Psoas muscle (tissue), 8 donors: Measurements from ENCODE around the gene JMY. TPM values are rescaled to one million over a fixed set of nuclear protein-coding genes. Genes with fewer than 3 reads are reported as not detected.

Experiments
- ATAC-seq, 4 donors: fragments of 200-7000 bp; cut with Tn5 transposase; one replicate each; pipeline ENCODE4 v1.9.1; 2020; ENCODE audit warnings: moderate library complexity in 3 of 4, mild to moderate bottlenecking in 2 of 4
- DNase-seq, 2 donors: peaks; one replicate each; pipeline ENCODE4 v3.0.0-alpha.2; 2020
- H3K27ac ChIP-seq: fragments of 200-600 bp; one replicate; pipeline ENCODE4 v1.8.0; 2022
- H3K27me3 ChIP-seq, 3 donors: fragments of 200-600 bp in 1 of 3; one replicate each; pipeline versions ENCODE4 v1.6.1 to v1.8.0; 2013 to 2022; ENCODE audit warnings: low read length in 2 of 3, mild to moderate bottlenecking in 2 of 3, moderate library complexity in 1 of 3; ENCODE audit not compliant: insufficient read depth in 3 of 3
- H3K36me3 ChIP-seq, 2 donors: fragments of 200-600 bp in 1 of 2; one replicate each; pipeline versions ENCODE4 v1.6.1 to v1.8.0; 2013 to 2022; ENCODE audit warnings: low read depth in 1 of 2, mild to moderate bottlenecking in 1 of 2, moderate library complexity in 1 of 2; ENCODE audit not compliant: insufficient read depth in 1 of 2
- H3K4me1 ChIP-seq: fragments of 200-600 bp; one replicate; pipeline ENCODE4 v1.8.0; 2022
- H3K4me3 ChIP-seq: fragments of 200-600 bp; one replicate; pipeline ENCODE4 v1.8.0; 2022; ENCODE audit warnings: mild to moderate bottlenecking
- H3K9me3 ChIP-seq: fragments of 200-600 bp; one replicate; pipeline ENCODE4 v1.8.0; 2022
- WGBS, 3 donors: extraction: QIAGEN DNeasy Blood & Tissue Kit; methylation state at CpG; one replicate each; pipeline versions ENCODE4 v1.1.6 to v1.1.7; 2013; 5-methylcytosine and 5-hydroxymethylcytosine counted together
- intact Hi-C, 2 donors: fragments of 100-400 bp; cut with DNase I; formaldehyde crosslinking; loops; one replicate each; pipeline versions ENCODE4 v1.11.0 to v1.14.2; 2022
- polyA plus RNA-seq, 3 donors: library from polyadenylated mRNA; stranded (reverse); fragments of 200-250 nt; gene quantifications; one replicate each; pipeline ENCODE4 v1.2.3, GENCODE V29; 2013
- total RNA-seq, 4 donors: library from RNA; stranded (reverse); fragmentation: NEBNext Ultra II Directional in 2 of 4; extraction: Animal tissue kit (Norgen Biotek cat#: 25700) in 2 of 4; gene quantifications; one replicate each; pipeline versions ENCODE4 v1.2.1 to v1.2.4, GENCODE V29; 2021 to 2023
- TF ChIP-seq, protein P1 (sequence below): fragments of 200-600 bp; IDR thresholded peaks from one replicate; pipeline ENCODE4 v1.8.0; 2022; ENCODE audit warnings: antibody characterized with exemption
- donor health status: healthy with polysubstance abuse.
- donor health status: DM: no; HTN: no; CAD: no; lungs with moderate emphysema.
- donor health status: Bipolar disorder and iron deficiency.
- donor health status: healthy.
- donor health status: DM: yes; HTN: yes; CAD: no.
- donor health status: DM: no; HTN: no; CAD: no.
- donor health status: DM: no; HTN: no; CAD: no.
- donor health status: DM: yes; HTN: yes; CAD: no.

Gene JMY
- total and polyA plus RNA-seq, 7 donors, result 1.3 to 17.0 (median 11.7) TPM

DNA sequence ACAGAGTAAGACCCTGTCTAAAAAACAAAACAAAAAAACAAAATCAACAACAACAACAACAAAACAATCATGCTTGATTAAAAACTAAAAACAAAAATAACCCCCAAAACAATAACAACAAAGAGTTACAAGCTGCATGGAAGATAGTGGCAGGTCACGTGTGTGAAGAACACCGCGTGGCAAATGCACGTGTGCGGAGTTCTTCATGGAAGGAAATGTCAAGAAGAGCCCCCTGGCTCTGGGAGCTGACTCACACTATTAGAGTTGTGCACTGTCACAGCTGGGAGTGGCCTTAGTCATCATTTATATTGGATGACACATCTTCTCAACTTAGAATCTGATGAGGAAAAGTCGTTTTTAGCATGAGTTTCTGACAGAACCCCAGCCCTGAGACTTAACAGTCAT is 110.5 kb downstream of the JMY start:
- intact Hi-C loops, result no loop called here
- 84 to 87% (median 85%) methylated on average over 6 of the region's 6 CpGs for WGBS, 3 donors

DNA sequence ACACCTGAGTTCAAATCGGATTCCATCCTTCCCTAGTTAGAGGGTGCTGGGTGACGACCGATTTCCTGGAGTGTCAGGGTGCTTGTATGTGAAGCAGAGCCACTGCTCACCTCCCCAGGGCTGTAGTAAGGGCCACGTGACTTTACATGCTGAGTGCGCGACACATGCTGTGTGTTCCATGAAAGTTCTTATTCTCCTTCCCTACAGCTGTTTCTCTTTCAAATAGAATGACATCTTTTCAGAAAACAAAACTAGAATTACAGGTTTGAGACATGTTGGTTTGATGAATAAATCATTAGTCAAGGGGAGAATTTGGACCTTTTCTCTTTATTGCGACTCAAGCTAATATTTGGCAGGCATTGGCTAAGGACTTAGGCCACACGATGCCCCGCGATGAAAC is 113.1 kb downstream of the JMY start:
- DNase-seq (no peak), ATAC-seq (no peak)
- 71 to 84% (median 81%) methylated on average over 10 of the region's 10 CpGs for WGBS, 3 donors
- Histone ChIP-seq H3K9me3 (no peaks in the 10 kb centered on the region), H3K4me3 (no peak overlapping the region), H3K4me1 (no peaks in the 10 kb centered on the region), H3K27ac (no peak overlapping the region), H3K36me3 (no peaks in the 10 kb centered on the region), H3K27me3 (no peaks in the 10 kb centered on the region)
- TF ChIP-seq, protein P1, sequence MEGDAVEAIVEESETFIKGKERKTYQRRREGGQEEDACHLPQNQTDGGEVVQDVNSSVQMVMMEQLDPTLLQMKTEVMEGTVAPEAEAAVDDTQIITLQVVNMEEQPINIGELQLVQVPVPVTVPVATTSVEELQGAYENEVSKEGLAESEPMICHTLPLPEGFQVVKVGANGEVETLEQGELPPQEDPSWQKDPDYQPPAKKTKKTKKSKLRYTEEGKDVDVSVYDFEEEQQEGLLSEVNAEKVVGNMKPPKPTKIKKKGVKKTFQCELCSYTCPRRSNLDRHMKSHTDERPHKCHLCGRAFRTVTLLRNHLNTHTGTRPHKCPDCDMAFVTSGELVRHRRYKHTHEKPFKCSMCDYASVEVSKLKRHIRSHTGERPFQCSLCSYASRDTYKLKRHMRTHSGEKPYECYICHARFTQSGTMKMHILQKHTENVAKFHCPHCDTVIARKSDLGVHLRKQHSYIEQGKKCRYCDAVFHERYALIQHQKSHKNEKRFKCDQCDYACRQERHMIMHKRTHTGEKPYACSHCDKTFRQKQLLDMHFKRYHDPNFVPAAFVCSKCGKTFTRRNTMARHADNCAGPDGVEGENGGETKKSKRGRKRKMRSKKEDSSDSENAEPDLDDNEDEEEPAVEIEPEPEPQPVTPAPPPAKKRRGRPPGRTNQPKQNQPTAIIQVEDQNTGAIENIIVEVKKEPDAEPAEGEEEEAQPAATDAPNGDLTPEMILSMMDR, result no peak
- intact Hi-C loops, result no loop called here

More for the DNA sequence above, 110.5 kb downstream of the JMY start:
- ATAC-seq (peak in 3 of 4 donors; percentile 34 to 58 (median 56)), DNase-seq (no peak)
- TF ChIP-seq, protein P1, result no peak
- H3K4me3 ChIP-seq, result no peak overlapping the region
- H3K4me1 ChIP-seq, result no peaks in the 10 kb centered on the region
- no peak overlapping the region for H3K27ac ChIP-seq
- H3K27me3 ChIP-seq, result no peaks in the 10 kb centered on the region
- no peaks in the 10 kb centered on the region for H3K36me3 ChIP-seq
- H3K9me3 ChIP-seq, result no peaks in the 10 kb centered on the region

DNA sequence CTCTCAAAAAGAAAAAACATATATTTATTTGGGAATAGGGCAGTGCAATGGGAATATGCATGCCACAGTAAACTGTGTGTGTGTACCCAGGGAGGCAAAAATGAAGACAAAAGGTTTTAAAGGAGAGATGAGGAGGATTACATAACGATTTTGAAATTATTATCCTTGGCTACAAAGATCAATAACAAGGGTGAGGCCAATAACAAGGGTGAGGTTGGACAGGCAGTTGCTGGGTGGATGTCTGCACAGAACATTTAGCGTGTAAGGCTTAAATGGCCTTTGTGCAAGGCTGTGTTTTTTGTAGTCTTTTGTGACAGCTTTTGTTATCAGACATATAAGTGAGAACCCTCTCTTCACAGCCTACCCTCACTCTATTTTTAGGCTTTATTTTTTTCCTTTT is 114.0 kb downstream of the JMY start:
- Histone ChIP-seq H3K36me3 (no peaks in the 10 kb centered on the region), H3K27ac (no peak overlapping the region), H3K9me3 (no peaks in the 10 kb centered on the region), H3K4me3 (no peak overlapping the region), H3K27me3 (no peaks in the 10 kb centered on the region), H3K4me1 (no peaks in the 10 kb centered on the region)
- no peak for DNase-seq
- 76 to 89% (median 82%) methylated on average over 2 of the region's 2 CpGs for WGBS, 3 donors
- TF ChIP-seq, protein P1, result no peak
- intact Hi-C loops, result no loop called here
- no peak for ATAC-seq

DNA sequence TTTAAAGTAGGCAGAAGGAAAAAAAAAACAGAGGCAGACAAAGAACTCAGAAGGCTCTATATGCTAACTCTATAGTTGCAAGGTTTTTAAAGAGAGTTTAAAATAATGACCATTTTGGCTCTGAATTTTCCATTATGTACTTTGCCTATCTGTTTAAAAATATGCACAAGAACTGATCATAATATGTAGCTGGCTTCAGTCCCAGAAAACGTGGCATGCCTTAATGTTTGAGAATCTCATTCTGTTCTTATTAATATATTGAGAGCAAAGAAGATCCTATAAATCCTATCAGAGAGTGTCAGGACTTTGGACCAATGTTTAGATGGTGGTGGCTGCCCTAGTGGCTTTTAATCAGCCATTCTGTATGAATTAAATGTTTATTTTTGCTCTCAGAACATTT is 121.5 kb downstream of the JMY start:
- no peak for DNase-seq
- Histone ChIP-seq H3K27ac (no peak overlapping the region), H3K9me3 (no peaks in the 10 kb centered on the region), H3K4me3 (no peak overlapping the region), H3K36me3 (no peaks in the 10 kb centered on the region), H3K4me1 (no peaks in the 10 kb centered on the region), H3K27me3 (no peaks in the 10 kb centered on the region)
- intact Hi-C loops, result no loop called here
- ATAC-seq, result no peak
- 3 to 6% (median 3%) methylated on average over 1 of the region's 1 CpG for WGBS, 3 donors
- TF ChIP-seq, protein P1, result no peak

Other genes starting within 250 kb of the JMY start
- 1 to 10 TPM; 1.7 to 2.8 (median 2.1) TPM for gene DMGDH, start 166.5 kb upstream of the JMY start, total RNA-seq
- 1 to 10 TPM in 1 of 3 donors, under 1 TPM in 2; 0.16 to 1.5 (median 0.80) TPM for gene DMGDH, start 166.5 kb upstream of the JMY start, polyA plus RNA-seq
- 10 to 100 TPM in 3 of 4 donors, 1 to 10 TPM in 1; 6.9 to 16.6 (median 12.0) TPM for gene BHMT2, start 166.4 kb upstream of the JMY start, total RNA-seq
- 10 to 100 TPM in 1 of 3 donors, 1 to 10 TPM in 2; 1.9 to 20.8 (median 9.0) TPM for gene BHMT2, start 166.4 kb upstream of the JMY start, polyA plus RNA-seq
- not detected for gene BHMT, start 124.3 kb upstream of the JMY start, total RNA-seq
- gene BHMT, start 124.3 kb upstream of the JMY start, polyA plus RNA-seq, result under 1 TPM in 1 of 3 donors, not detected in 2; 0.12 TPM